ENCODE results near the gene ADAM12. TPM values are rescaled to one million over a fixed set of nuclear protein-coding genes. Genes with fewer than 3 reads are reported as not detected.
A peak's percentile ranks its signal among the peaks of the same experiment; 100 is the strongest.

Gene ADAM12
- total and polyA plus RNA-seq, 2 donors (not counting 1 experiment from before 2014, with no cell fraction given), result 21.0 to 56.9 TPM

- TF ChIP-seq CTCF (conservative IDR thresholded peaks at IDR 0.05 in 1 of 2, IDR thresholded peaks at IDR 0.05 in 1 of 2; ENCODE audit: low read depth in 1 of 2, low read length in 2 of 2) (no peak), EZH2 (IDR thresholded peaks at IDR 0.05; ENCODE audit: low read length, missing control alignments) (no peak)
- H3K27me3 ChIP-seq (ENCODE audit: control insufficient read depth, insufficient read depth, low read length), result no peaks in the 10 kb centered on the region
- no peak overlapping the region for H3K9ac ChIP-seq (ENCODE audit: insufficient read depth, low read length)
- no peaks in the 10 kb centered on the region for H3K4me1 ChIP-seq (ENCODE audit: control insufficient read depth, extremely low read depth, insufficient read depth, low read length)
- H3K4me2 ChIP-seq (ENCODE audit: extremely low read depth, insufficient read depth, low read length), result no peak overlapping the region
- H3K9me3 ChIP-seq (ENCODE audit: control insufficient read depth, insufficient read depth, low read depth, low read length), result no peaks in the 10 kb centered on the region
- DNase-seq (ENCODE audit: low read depth in 2 of 2), result peak in 1 of 2 donors; percentile 50
- H4K20me1 ChIP-seq (ENCODE audit: control insufficient read depth, extremely low read depth, insufficient read depth, low read length), result no peaks in the 10 kb centered on the region
- no peaks in the 10 kb centered on the region for H3K79me2 ChIP-seq (ENCODE audit: control insufficient read depth, insufficient read depth, low read length)
- H3K4me3 ChIP-seq (replicated peaks in 1 of 4; ENCODE audit: control extremely low read depth in 1 of 4, insufficient read depth in 1 of 4, low read depth in 3 of 4, low read length in 4 of 4), result no peak overlapping the region
- no peak overlapping the region for H2AFZ ChIP-seq (ENCODE audit: low read length)
- H3K36me3 ChIP-seq (ENCODE audit: control insufficient read depth, insufficient read depth, low read length), result no peaks in the 10 kb centered on the region
- no peak overlapping the region for H3K27ac ChIP-seq (ENCODE audit: insufficient read depth, low read length)
Measured at GRCh38 chr10:126119599-126119998, 268.7 kb downstream of the ADAM12 start.

GRCh38 chr10:126118476-126118875 is 269.8 kb downstream of the ADAM12 start:
- Histone ChIP-seq H4K20me1 (ENCODE audit: control insufficient read depth, extremely low read depth, insufficient read depth, low read length) (no peaks in the 10 kb centered on the region), H3K4me1 (ENCODE audit: control insufficient read depth, extremely low read depth, insufficient read depth, low read length) (no peaks in the 10 kb centered on the region), H3K27ac (ENCODE audit: insufficient read depth, low read length) (no peak overlapping the region), H3K9me3 (ENCODE audit: control insufficient read depth, insufficient read depth, low read depth, low read length) (no peaks in the 10 kb centered on the region), H3K4me3 (replicated peaks in 1 of 4; ENCODE audit: control extremely low read depth in 1 of 4, insufficient read depth in 1 of 4, low read depth in 3 of 4, low read length in 4 of 4) (no peak overlapping the region), H3K9ac (ENCODE audit: insufficient read depth, low read length) (no peak overlapping the region), H3K79me2 (ENCODE audit: control insufficient read depth, insufficient read depth, low read length) (no peaks in the 10 kb centered on the region), H3K4me2 (ENCODE audit: extremely low read depth, insufficient read depth, low read length) (no peak overlapping the region), H3K27me3 (ENCODE audit: control insufficient read depth, insufficient read depth, low read length) (no peaks in the 10 kb centered on the region), H2AFZ (ENCODE audit: low read length) (no peak overlapping the region), H3K36me3 (ENCODE audit: control insufficient read depth, insufficient read depth, low read length) (peaks cover 1% of the 10 kb centered on the region)
- TF ChIP-seq EZH2 (IDR thresholded peaks at IDR 0.05; ENCODE audit: low read length, missing control alignments), result no peak
- no peak for TF ChIP-seq CTCF (conservative IDR thresholded peaks at IDR 0.05 in 1 of 2, IDR thresholded peaks at IDR 0.05 in 1 of 2; ENCODE audit: low read depth in 1 of 2, low read length in 2 of 2)
- DNase-seq (ENCODE audit: low read depth in 2 of 2), result no peak

- no peak overlapping the region for H3K4me3 ChIP-seq (replicated peaks in 1 of 4; ENCODE audit: control extremely low read depth in 1 of 4, insufficient read depth in 1 of 4, low read depth in 3 of 4, low read length in 4 of 4)
- H3K27ac ChIP-seq (ENCODE audit: insufficient read depth, low read length), result no peak overlapping the region
Measured at GRCh38 chr10:126117196-126117595, 271.1 kb downstream of the ADAM12 start.

More at GRCh38 chr10:126117196-126117595, 271.1 kb downstream of the ADAM12 start:
- Histone ChIP-seq H3K79me2 (ENCODE audit: control insufficient read depth, insufficient read depth, low read length) (no peaks in the 10 kb centered on the region), H3K9me3 (ENCODE audit: control insufficient read depth, insufficient read depth, low read depth, low read length) (no peaks in the 10 kb centered on the region), H4K20me1 (ENCODE audit: control insufficient read depth, extremely low read depth, insufficient read depth, low read length) (no peaks in the 10 kb centered on the region), H3K9ac (ENCODE audit: insufficient read depth, low read length) (no peak overlapping the region), H3K36me3 (ENCODE audit: control insufficient read depth, insufficient read depth, low read length) (peaks cover 1% of the 10 kb centered on the region), H3K4me1 (ENCODE audit: control insufficient read depth, extremely low read depth, insufficient read depth, low read length) (no peaks in the 10 kb centered on the region), H3K27me3 (ENCODE audit: control insufficient read depth, insufficient read depth, low read length) (no peaks in the 10 kb centered on the region), H2AFZ (ENCODE audit: low read length) (no peak overlapping the region), H3K4me2 (ENCODE audit: extremely low read depth, insufficient read depth, low read length) (no peak overlapping the region)
- TF ChIP-seq EZH2 (IDR thresholded peaks at IDR 0.05; ENCODE audit: low read length, missing control alignments) (no peak), CTCF (conservative IDR thresholded peaks at IDR 0.05 in 1 of 2, IDR thresholded peaks at IDR 0.05 in 1 of 2; ENCODE audit: low read depth in 1 of 2, low read length in 2 of 2) (no peak)
- no peak for DNase-seq (ENCODE audit: low read depth in 2 of 2)

Data from fibroblast of lung (primary cell).